ENCODE measurements around the gene NDRG2.

DNA sequence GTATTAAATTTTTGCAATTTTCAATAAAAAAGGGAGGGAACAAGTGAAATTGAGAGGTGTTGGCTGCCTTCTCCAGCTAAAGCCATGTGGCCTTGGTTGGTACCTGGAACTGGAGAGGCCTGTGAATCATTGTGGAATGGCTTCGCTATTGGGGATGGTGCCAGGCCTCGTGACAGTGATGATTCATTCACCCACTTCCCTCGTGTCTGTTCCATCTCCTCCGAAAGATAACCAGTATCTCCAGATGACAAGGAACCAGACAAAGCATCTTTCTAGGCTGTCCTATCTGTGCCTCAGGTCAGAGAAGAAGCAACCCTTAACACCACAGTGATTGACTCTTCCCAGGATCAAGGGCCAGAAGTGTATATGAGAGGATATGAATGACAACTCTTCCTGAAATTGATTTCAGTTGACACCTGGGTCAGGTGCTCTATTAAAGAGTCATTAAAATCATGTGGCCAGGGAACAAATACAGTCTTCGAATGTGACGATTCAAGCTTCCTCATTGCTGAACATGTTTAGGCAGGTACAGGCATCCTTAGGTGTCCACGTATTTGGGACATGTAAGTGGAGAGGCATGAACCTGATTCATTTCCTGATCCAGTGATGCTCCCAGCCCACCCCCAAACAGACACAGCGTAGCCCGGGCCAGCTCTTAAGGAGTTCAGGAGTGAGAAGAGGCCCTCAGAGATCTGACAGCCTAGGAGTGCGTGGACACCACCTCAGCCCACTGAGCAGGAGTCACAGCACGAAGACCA is 17.0 kb upstream of the NDRG2 start, which contains the start of gene RNASE7:
- TF ChIP-seq CTCF (IDR thresholded peaks at IDR 0.05) (no peak), POLR2A (IDR thresholded peaks at IDR 0.05) (no peak)
